Measurements from ENCODE around the gene CSNK1E. TPM values are rescaled to one million over a fixed set of nuclear protein-coding genes. Genes with fewer than 3 reads are reported as not detected.
A peak's percentile ranks its signal among the peaks of the same experiment; 100 is the strongest.

The CSNK1E gene
- total RNA-seq, 1 donor from 2014 or later = 246 TPM

DNA sequence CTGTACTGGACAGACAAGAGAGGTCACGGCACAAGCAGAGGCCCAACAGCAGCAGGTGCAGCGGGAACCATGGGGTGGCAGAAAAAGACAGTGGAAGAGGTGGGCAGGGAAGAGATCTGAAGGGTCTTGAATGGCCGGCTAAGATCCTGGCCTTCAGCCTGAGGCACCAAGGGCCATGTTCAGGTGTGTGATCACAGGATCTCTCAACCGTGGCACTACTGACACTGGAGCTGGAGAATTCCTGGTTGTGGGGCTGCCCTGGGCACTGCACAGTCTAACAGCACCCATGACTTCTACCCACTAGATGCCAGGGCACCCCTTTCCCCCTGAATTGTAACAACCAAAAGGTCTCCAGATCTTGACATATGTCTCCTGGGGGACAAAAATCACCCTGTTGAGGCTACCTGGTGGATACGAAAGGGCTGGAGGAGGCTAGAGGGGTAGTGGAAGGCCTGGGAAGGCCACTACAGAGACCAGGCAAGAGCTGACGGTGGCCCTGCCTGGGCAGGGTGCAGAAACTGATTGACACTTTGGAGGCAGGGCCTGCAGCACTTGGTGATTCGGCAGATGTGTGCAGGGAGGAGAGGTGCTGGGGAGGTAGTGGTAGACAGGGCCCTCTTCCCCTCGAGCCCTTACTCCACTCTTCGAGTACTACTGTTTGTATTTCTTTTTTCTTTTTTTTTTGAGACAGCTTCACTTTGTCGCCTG is 8.3 kb downstream of the CSNK1E start:
- Mint-ChIP-seq H3K4me3 (ENCODE audit: low read depth) (no peak overlapping the region), H3K36me3 (ENCODE audit: insufficient read depth) (peaks cover 15% of the 10 kb centered on the region)

GRCh38 chr22:38305471-38306448 is 11.5 kb downstream of the CSNK1E start:
- no peak for DNase-seq (ENCODE audit: low spot score, unreplicated experiment)
- Mint-ChIP-seq H3K27ac (peak overlapping the region; percentile 93), H3K36me3 (ENCODE audit: insufficient read depth) (peaks cover 19% of the 10 kb centered on the region), H3K9me3 (ENCODE audit: low read depth) (no peaks in the 10 kb centered on the region), H3K27me3 (no peaks in the 10 kb centered on the region), H3K4me1 (ENCODE audit: low read depth) (peaks cover 15% of the 10 kb centered on the region), H3K4me3 (ENCODE audit: low read depth) (no peak overlapping the region)
- TF ChIP-seq CTCF (IDR thresholded peaks at IDR 0.05; ENCODE audit: unreplicated experiment) = no peak

More for the DNA sequence above, 8.3 kb downstream of the CSNK1E start:
- Mint-ChIP-seq H3K4me1 (ENCODE audit: low read depth) (peaks cover 23% of the 10 kb centered on the region), H3K27ac (peak overlapping the region; percentile 82), H3K9me3 (ENCODE audit: low read depth) (no peaks in the 10 kb centered on the region), H3K27me3 (no peaks in the 10 kb centered on the region)
- no peak for TF ChIP-seq CTCF (IDR thresholded peaks at IDR 0.05; ENCODE audit: unreplicated experiment)
- no peak for DNase-seq (ENCODE audit: low spot score, unreplicated experiment)

DNA sequence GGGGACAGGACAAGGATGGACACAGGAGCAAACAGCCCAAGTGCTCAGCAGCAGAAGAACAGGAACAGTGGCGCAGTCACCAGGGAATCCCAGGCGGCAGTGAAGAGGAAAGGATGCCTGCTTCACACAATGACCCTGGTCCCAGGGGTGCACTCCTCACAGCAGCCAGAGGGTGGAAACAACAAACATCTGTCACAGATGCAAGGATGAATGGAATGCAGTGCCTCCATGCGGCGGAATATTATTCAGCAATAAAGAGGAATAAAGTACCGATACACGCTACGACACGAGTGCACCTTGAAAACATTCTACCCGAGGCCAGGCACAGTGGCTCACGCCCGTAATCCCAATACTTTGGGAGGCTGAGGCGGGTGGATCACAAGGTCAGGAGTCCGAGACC is 12.7 kb downstream of the CSNK1E start:
- no peak for DNase-seq (ENCODE audit: low spot score, unreplicated experiment)
- no peak overlapping the region for H3K27ac Mint-ChIP-seq
- peaks cover 24% of the 10 kb centered on the region for H3K36me3 Mint-ChIP-seq (ENCODE audit: insufficient read depth)
- peak; percentile 10 for TF ChIP-seq CTCF (IDR thresholded peaks at IDR 0.05; ENCODE audit: unreplicated experiment)
- H3K4me1 Mint-ChIP-seq (ENCODE audit: low read depth) = peaks cover 13% of the 10 kb centered on the region
- no peaks in the 10 kb centered on the region for H3K27me3 Mint-ChIP-seq
- no peaks in the 10 kb centered on the region for H3K9me3 Mint-ChIP-seq (ENCODE audit: low read depth)
- no peak overlapping the region for H3K4me3 Mint-ChIP-seq (ENCODE audit: low read depth)

DNA sequence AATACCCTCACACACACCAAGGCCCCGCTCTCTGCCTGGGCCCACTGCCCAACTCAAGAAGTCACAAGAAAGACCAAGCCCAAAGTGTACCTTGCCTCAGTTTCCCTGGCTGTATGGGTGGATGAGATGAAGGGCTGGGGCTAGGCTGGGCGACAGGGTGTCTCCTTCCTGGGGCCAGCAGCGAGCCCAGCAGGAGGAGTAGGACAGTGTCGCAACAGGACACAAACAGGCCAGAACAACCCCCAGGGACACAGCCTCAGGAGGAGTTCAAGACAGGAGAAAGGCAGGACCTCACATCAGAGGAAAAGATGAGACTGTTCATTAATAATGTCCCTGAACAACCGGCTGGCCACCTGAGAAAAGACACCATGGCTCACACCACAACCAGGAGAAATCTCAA is 13.3 kb downstream of the CSNK1E start:
- Mint-ChIP-seq H3K9me3 (ENCODE audit: low read depth) (no peaks in the 10 kb centered on the region), H3K4me1 (ENCODE audit: low read depth) (peaks cover 13% of the 10 kb centered on the region), H3K36me3 (ENCODE audit: insufficient read depth) (peaks cover 26% of the 10 kb centered on the region), H3K27me3 (no peaks in the 10 kb centered on the region), H3K4me3 (ENCODE audit: low read depth) (no peak overlapping the region), H3K27ac (peak overlapping the region; percentile 43)
- TF ChIP-seq CTCF (IDR thresholded peaks at IDR 0.05; ENCODE audit: unreplicated experiment) = no peak
- DNase-seq (ENCODE audit: low spot score, unreplicated experiment) = no peak

- no peak for DNase-seq (ENCODE audit: low spot score, unreplicated experiment)
- peaks cover 26% of the 10 kb centered on the region for H3K36me3 Mint-ChIP-seq (ENCODE audit: insufficient read depth)
Measured at GRCh38 chr22:38302906-38303305, 14.3 kb downstream of the CSNK1E start.

More at GRCh38 chr22:38302906-38303305, 14.3 kb downstream of the CSNK1E start:
- no peak for TF ChIP-seq CTCF (IDR thresholded peaks at IDR 0.05; ENCODE audit: unreplicated experiment)
- Mint-ChIP-seq H3K27ac (no peak overlapping the region), H3K4me1 (ENCODE audit: low read depth) (peaks cover 10% of the 10 kb centered on the region), H3K27me3 (no peaks in the 10 kb centered on the region), H3K4me3 (ENCODE audit: low read depth) (no peak overlapping the region), H3K9me3 (ENCODE audit: low read depth) (no peaks in the 10 kb centered on the region)

Measured in progenitor cell of endocrine pancreas (in vitro differentiated cells).